ENCODE measurements around the gene MLPH. TPM values are rescaled to one million over a fixed set of nuclear protein-coding genes. Genes with fewer than 3 reads are reported as not detected.

The MLPH gene
- total and polyA plus RNA-seq, 3 experiments from 2014 or later: not detected

DNA sequence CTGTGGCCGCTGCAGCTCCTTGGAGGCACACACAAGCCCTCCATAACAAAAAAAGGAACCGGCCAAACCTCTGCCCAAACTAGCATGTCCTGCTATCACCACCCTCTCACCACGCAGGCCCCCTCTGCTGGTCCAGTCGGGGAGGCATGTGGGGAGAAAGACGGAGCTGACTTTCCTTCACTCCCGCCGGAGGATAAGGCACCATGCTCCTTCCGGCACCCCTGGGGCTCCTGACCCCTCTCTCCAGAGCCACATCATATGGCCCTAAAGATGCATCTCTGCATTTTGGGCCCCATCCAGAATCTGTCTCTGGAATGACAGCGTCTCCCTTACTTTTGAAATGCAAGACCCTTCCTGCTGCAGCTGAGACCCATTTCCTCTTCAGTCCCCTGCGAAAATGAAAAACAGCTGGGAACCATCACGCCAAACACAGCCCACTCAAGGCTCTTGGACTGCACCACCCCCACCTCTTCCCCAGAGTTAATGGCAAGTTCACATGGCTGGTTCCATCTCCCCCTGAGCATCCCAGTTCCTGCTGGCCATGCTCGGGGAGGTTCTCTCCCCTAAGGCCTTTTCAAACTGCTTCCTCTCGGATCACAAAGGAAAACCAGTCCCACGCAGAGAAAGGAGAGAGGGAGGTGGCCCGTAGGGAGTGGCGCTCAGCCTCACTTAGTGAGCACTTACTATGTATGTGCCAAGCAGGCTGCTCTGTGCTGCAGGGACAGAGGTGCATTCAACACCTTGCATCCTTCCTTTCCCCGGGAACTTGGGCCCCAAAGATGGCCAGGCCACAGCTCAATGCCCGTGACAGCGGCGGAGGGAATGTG is 35.2 kb upstream of the MLPH start:
- Histone ChIP-seq H3K4me1 (ENCODE audit: insufficient read depth, low read length) (no peaks in the 10 kb centered on the region), H3K9me3 (ENCODE audit: low read length) (no peaks in the 10 kb centered on the region), H3K4me3 (ENCODE audit: low read length) (no peak overlapping the region), H3K36me3 (ENCODE audit: insufficient read depth, low read length) (no peaks in the 10 kb centered on the region), H3K27me3 (ENCODE audit: insufficient read depth, low read length, poor library complexity, severe bottlenecking) (no peaks in the 10 kb centered on the region), H3K27ac (ENCODE audit: low read depth, low read length) (no peak overlapping the region)
- Mint-ChIP-seq H3K4me3 (no peak overlapping the region), H3K27me3 (peaks cover 0 to 3% of the 10 kb centered on the region in 2 donors), H3K27ac (peak overlapping the region in 1 of 8 donors; percentile 80), H3K36me3 (no peaks in the 10 kb centered on the region), H3K4me1 (no peaks in the 10 kb centered on the region), H3K9me3 (no peaks in the 10 kb centered on the region)
- DNase-seq: no peak
- ChIA-PET POLR2A (no interaction called here), CTCF (interaction anchor here (1.0 to 4.7 kb wide), 3 partner anchors 18 to 33 kb away, joined by 3 to 22 read pairs (median 3); no protein-coding TSS in a partner anchor)

DNA sequence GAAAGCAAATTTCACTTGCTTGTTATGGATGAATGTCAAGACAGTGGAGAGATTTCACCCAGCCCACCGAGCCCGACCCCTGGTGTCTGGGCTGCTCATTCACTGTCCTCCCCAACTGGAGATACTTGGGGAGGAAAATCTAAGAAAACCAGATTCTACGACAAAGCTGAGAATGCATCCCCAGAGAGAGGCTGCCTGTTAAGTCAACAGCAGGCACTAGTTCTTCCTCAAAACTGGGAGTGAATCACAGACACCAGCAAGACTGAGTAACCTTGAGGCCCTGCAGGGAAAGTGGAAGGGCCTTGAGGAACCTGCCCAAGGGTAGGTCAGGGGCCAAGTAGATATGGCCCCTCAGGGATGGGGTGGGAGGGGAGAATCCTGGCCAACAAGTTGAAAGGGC is 34.2 kb upstream of the MLPH start:
- H3K27me3 ChIP-seq (ENCODE audit: insufficient read depth, low read length, poor library complexity, severe bottlenecking): no peaks in the 10 kb centered on the region
- H3K4me3 ChIP-seq (ENCODE audit: low read length): no peak overlapping the region
- H3K27ac ChIP-seq (ENCODE audit: low read depth, low read length): no peak overlapping the region
- no peaks in the 10 kb centered on the region for H3K9me3 Mint-ChIP-seq
- H3K4me1 Mint-ChIP-seq: no peaks in the 10 kb centered on the region
- no peaks in the 10 kb centered on the region for H3K36me3 Mint-ChIP-seq
- no peaks in the 10 kb centered on the region for H3K4me1 ChIP-seq (ENCODE audit: insufficient read depth, low read length)
- ChIA-PET POLR2A (no interaction called here), CTCF (interaction anchor here (4.7 kb wide), 1 partner anchor 32 kb away, joined by 22 read pairs; no protein-coding TSS in a partner anchor)
- H3K27ac Mint-ChIP-seq: no peak overlapping the region
- no peaks in the 10 kb centered on the region for H3K36me3 ChIP-seq (ENCODE audit: insufficient read depth, low read length)
- H3K27me3 Mint-ChIP-seq: peaks cover 0 to 3% of the 10 kb centered on the region in 2 donors
- no peak for DNase-seq
- H3K9me3 ChIP-seq (ENCODE audit: low read length): no peaks in the 10 kb centered on the region
- no peak overlapping the region for H3K4me3 Mint-ChIP-seq

DNA sequence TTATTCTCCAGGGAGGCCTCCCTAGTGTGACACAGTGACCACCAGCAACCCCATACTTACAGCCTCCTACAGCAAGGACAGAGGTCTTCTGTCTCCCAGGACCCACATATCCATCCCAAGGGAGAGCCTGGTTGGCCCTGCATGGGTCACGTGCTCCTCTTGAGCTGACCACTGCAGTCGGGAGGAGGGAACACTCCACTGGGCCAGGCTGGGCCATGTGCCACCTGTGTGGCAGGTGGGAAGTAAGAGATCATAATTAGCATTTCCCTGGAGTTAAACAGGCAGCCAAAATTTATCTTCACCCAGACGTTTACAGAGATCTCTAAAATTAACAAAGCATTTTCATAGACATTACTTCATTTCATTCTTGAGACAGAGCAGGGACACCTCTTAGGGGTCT is 33.4 kb upstream of the MLPH start:
- H3K36me3 Mint-ChIP-seq: no peaks in the 10 kb centered on the region
- ChIA-PET POLR2A (no interaction called here), CTCF (no interaction called here)
- peak overlapping the region in 1 of 8 donors; percentile 29 for H3K27ac Mint-ChIP-seq
- no peak overlapping the region for H3K4me3 Mint-ChIP-seq
- no peaks in the 10 kb centered on the region for H3K9me3 Mint-ChIP-seq
- no peaks in the 10 kb centered on the region for H3K9me3 ChIP-seq (ENCODE audit: low read length)
- H3K27me3 Mint-ChIP-seq: peaks cover 0 to 4% of the 10 kb centered on the region in 2 donors
- no peaks in the 10 kb centered on the region for H3K27me3 ChIP-seq (ENCODE audit: insufficient read depth, low read length, poor library complexity, severe bottlenecking)
- H3K4me1 Mint-ChIP-seq: no peaks in the 10 kb centered on the region
- H3K36me3 ChIP-seq (ENCODE audit: insufficient read depth, low read length): no peaks in the 10 kb centered on the region
- DNase-seq: no peak
- H3K4me3 ChIP-seq (ENCODE audit: low read length): no peak overlapping the region
- H3K4me1 ChIP-seq (ENCODE audit: insufficient read depth, low read length): peaks cover 4% of the 10 kb centered on the region
- no peak overlapping the region for H3K27ac ChIP-seq (ENCODE audit: low read depth, low read length)

DNA sequence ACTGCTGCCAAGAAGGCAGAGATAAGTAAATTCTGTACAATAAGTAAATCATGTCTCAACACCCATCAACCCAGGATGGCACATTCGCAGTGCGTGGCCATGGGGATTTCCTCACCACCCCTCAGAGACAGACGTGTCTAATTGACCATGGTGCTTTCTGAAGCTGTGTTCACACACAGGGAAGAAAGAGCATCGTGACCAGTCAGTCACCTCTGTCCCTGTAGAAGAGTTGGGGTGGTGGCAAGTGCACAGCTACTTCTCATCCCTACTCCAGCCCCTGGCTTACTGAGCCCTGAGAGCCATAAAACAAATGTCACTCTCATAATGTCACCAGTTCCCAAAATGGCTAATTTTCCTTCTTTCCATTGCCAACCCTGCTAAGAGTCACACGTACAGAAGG is 31.3 kb upstream of the MLPH start:
- POLR2A ChIA-PET: no interaction called here
- Mint-ChIP-seq H3K4me3 (no peak overlapping the region), H3K27ac (no peak overlapping the region), H3K36me3 (peaks cover 0 to 3% (median 0%) of the 10 kb centered on the region in 3 donors), H3K4me1 (no peaks in the 10 kb centered on the region), H3K9me3 (no peaks in the 10 kb centered on the region), H3K27me3 (peaks cover 0 to 5% of the 10 kb centered on the region in 2 donors)
- peaks cover 6% of the 10 kb centered on the region for H3K4me1 ChIP-seq (ENCODE audit: insufficient read depth, low read length)
- H3K4me3 ChIP-seq (ENCODE audit: low read length): no peak overlapping the region
- H3K27ac ChIP-seq (ENCODE audit: low read depth, low read length): no peak overlapping the region
- H3K36me3 ChIP-seq (ENCODE audit: insufficient read depth, low read length): no peaks in the 10 kb centered on the region
- CTCF ChIA-PET: interaction anchor here (1.0 to 1.3 kb wide), 2 partner anchors 19 to 34 kb away, joined by 3 to 4 read pairs; no protein-coding TSS in a partner anchor
- DNase-seq: no peak
- no peaks in the 10 kb centered on the region for H3K9me3 ChIP-seq (ENCODE audit: low read length)
- H3K27me3 ChIP-seq (ENCODE audit: insufficient read depth, low read length, poor library complexity, severe bottlenecking): no peaks in the 10 kb centered on the region

DNA sequence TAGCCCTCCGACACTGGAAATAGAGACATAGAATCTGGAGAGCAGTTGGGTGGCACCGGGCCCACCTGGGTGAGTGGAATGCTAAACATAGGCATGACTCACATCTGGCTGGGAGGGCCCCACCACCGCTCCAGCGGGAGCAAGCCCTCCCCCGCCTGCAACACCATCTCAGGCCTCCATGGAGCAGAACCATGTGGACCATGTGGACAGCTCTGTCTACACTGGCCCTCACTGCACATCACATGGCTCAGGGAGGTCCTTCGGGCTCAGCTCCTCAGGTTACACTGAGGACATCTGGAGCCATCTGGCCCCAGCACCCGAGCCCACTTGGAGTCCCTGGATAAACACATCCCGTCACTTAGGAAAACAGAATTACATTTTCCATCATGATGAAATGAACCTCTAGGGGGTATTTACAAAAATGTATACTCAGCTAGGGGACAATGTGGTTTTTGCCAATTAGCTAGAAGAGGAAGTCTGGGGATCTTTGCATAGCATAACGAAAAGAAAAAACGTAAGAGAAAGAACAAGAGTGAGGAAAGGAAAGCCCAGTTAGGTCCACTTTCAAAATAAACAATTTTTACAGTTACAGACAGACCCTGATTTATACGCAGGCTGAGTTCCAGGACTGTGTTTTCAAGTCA is 30.7 kb upstream of the MLPH start:
- H3K4me3 ChIP-seq (ENCODE audit: low read length): no peak overlapping the region
- H3K4me1 Mint-ChIP-seq: no peaks in the 10 kb centered on the region
- peaks cover 6% of the 10 kb centered on the region for H3K4me1 ChIP-seq (ENCODE audit: insufficient read depth, low read length)
- H3K36me3 ChIP-seq (ENCODE audit: insufficient read depth, low read length): no peaks in the 10 kb centered on the region
- no peak overlapping the region for H3K27ac Mint-ChIP-seq
- H3K4me3 Mint-ChIP-seq: no peak overlapping the region
- no peaks in the 10 kb centered on the region for H3K27me3 ChIP-seq (ENCODE audit: insufficient read depth, low read length, poor library complexity, severe bottlenecking)
- no peak overlapping the region for H3K27ac ChIP-seq (ENCODE audit: low read depth, low read length)
- CTCF ChIA-PET: interaction anchor here (1.0 to 1.3 kb wide), 2 partner anchors 19 to 35 kb away, joined by 3 to 4 read pairs; no protein-coding TSS in a partner anchor
- no peak for DNase-seq
- H3K36me3 Mint-ChIP-seq: peaks cover 0 to 3% (median 0%) of the 10 kb centered on the region in 3 donors
- H3K9me3 Mint-ChIP-seq: no peaks in the 10 kb centered on the region
- POLR2A ChIA-PET: no interaction called here
- peaks cover 0 to 5% of the 10 kb centered on the region in 2 donors for H3K27me3 Mint-ChIP-seq
- H3K9me3 ChIP-seq (ENCODE audit: low read length): no peaks in the 10 kb centered on the region

DNA sequence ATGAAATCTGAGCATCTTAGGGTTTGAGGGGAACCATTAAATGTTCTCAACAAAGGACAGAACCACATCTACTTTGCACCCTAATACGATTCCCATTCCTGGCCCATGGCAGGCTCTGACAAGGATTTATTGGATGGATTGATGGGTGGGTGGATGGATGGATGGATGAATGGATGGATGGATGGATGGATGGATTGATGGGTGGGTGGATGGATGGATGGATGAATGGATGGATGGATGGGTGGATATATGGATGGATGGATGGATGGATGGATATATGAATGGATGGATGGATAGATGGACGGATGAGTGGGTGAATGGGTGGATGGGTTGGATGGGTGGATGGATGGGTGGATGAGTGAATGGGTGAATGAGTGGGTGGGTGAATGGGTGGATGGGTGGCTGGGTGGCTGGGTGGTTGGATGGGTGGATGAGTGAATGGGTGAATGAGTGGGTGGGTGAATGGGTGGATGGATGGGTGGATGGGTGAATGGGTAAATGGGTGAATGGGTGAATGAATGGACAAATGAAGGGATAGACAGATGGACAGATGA is 29.6 kb upstream of the MLPH start:
- Histone ChIP-seq H3K27ac (ENCODE audit: low read depth, low read length) (no peak overlapping the region), H3K4me3 (ENCODE audit: low read length) (no peak overlapping the region), H3K36me3 (ENCODE audit: insufficient read depth, low read length) (no peaks in the 10 kb centered on the region), H3K4me1 (ENCODE audit: insufficient read depth, low read length) (peaks cover 6% of the 10 kb centered on the region), H3K27me3 (ENCODE audit: insufficient read depth, low read length, poor library complexity, severe bottlenecking) (no peaks in the 10 kb centered on the region), H3K9me3 (ENCODE audit: low read length) (no peaks in the 10 kb centered on the region)
- H3K27me3 Mint-ChIP-seq: peaks cover 0 to 3% of the 10 kb centered on the region in 2 donors
- peak overlapping the region in 1 of 8 donors; percentile 30 for H3K27ac Mint-ChIP-seq
- POLR2A ChIA-PET: no interaction called here
- DNase-seq: no peak
- no peaks in the 10 kb centered on the region for H3K4me1 Mint-ChIP-seq
- no peaks in the 10 kb centered on the region for H3K9me3 Mint-ChIP-seq
- peaks cover 0 to 3% (median 0%) of the 10 kb centered on the region in 3 donors for H3K36me3 Mint-ChIP-seq
- CTCF ChIA-PET: no interaction called here
- no peak overlapping the region for H3K4me3 Mint-ChIP-seq

DNA sequence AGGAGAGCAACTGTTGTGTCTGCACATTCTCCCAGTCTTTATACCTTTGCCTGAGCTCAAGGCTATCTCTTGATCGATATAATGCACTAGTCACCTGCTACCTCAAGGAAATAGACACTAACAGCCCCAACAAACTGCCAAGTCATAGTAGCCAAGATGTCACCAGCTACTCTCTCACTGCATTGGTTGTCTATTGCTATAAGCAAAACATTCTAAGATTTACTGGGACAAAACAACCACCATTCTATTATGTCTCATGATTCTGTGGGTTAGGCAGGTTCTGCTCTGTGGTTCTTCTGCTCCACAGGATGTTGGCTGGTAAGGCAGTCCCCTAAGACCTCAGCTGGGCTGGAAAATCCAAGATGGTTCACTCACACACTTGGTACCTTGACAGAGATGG is 28.5 kb upstream of the MLPH start:
- H3K4me3 Mint-ChIP-seq: no peak overlapping the region
- H3K27me3 Mint-ChIP-seq: peaks cover 0 to 5% of the 10 kb centered on the region in 2 donors
- H3K4me1 Mint-ChIP-seq: no peaks in the 10 kb centered on the region
- no peak for DNase-seq
- H3K27ac ChIP-seq (ENCODE audit: low read depth, low read length): no peak overlapping the region
- H3K36me3 ChIP-seq (ENCODE audit: insufficient read depth, low read length): no peaks in the 10 kb centered on the region
- peaks cover 6% of the 10 kb centered on the region for H3K4me1 ChIP-seq (ENCODE audit: insufficient read depth, low read length)
- ChIA-PET POLR2A (no interaction called here), CTCF (interaction anchor here (1.3 to 1.5 kb wide), 2 partner anchors 17 to 37 kb away, joined by 4 to 5 read pairs; no protein-coding TSS in a partner anchor)
- no peaks in the 10 kb centered on the region for H3K9me3 Mint-ChIP-seq
- no peaks in the 10 kb centered on the region for H3K9me3 ChIP-seq (ENCODE audit: low read length)
- no peaks in the 10 kb centered on the region for H3K27me3 ChIP-seq (ENCODE audit: insufficient read depth, low read length, poor library complexity, severe bottlenecking)
- peaks cover 0 to 3% (median 0%) of the 10 kb centered on the region in 3 donors for H3K36me3 Mint-ChIP-seq
- H3K27ac Mint-ChIP-seq: no peak overlapping the region
- no peak overlapping the region for H3K4me3 ChIP-seq (ENCODE audit: low read length)

DNA sequence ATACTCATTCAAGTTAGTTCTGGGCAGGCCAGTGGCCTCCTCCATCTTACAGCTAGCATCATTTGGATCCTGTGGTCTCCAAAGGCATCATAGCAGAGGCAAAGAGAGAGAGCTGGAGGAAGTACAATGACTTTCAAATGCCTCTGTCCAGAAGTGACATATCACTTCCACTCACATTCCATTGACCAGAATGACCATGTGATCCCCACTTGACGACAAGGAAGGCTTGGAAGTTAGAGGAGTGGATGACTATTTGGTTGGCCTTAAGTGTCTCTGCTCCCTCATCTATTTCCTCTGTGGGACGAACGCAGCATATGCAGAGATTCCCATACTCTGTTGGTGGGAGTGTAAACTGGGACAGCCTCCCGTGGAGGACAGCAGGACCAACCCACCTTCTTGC is 27.8 kb upstream of the MLPH start:
- ChIA-PET CTCF (interaction anchor here (1.3 to 1.5 kb wide), 2 partner anchors 16 to 38 kb away, joined by 4 to 5 read pairs; no protein-coding TSS in a partner anchor), POLR2A (no interaction called here)
- Histone ChIP-seq H3K4me3 (ENCODE audit: low read length) (no peak overlapping the region), H3K4me1 (ENCODE audit: insufficient read depth, low read length) (peaks cover 6% of the 10 kb centered on the region), H3K27ac (ENCODE audit: low read depth, low read length) (no peak overlapping the region), H3K27me3 (ENCODE audit: insufficient read depth, low read length, poor library complexity, severe bottlenecking) (no peaks in the 10 kb centered on the region), H3K36me3 (ENCODE audit: insufficient read depth, low read length) (no peaks in the 10 kb centered on the region), H3K9me3 (ENCODE audit: low read length) (no peaks in the 10 kb centered on the region)
- Mint-ChIP-seq H3K4me1 (no peaks in the 10 kb centered on the region), H3K9me3 (no peaks in the 10 kb centered on the region), H3K27ac (no peak overlapping the region), H3K4me3 (no peak overlapping the region), H3K27me3 (peaks cover 0 to 5% of the 10 kb centered on the region in 2 donors), H3K36me3 (peaks cover 0 to 3% (median 0%) of the 10 kb centered on the region in 3 donors)
- DNase-seq: no peak

Measured in CD8-positive, alpha-beta memory T cell (primary cell).